Mammary epithelial cell (primary cell): Measurements from ENCODE around the gene MAGEC2.

Experiments
- EZH2 ChIP-seq: IDR thresholded peaks from 2 replicates; pipeline ENCODE4 v1.6.1; 2012; ENCODE audit warnings: low read length, inconsistent platforms, borderline replicate concordance
- TF ChIP-seq, protein P1 (sequence below), 2 donors: IDR thresholded peaks in 1 of 2; conservative IDR thresholded peaks in 1 of 2; 2 replicates each; pipeline ENCODE4 v1.5.1; 2011 to 2012; ENCODE audit warnings: inconsistent platforms in 2 of 2, low read length in 2 of 2, mild to moderate bottlenecking in 2 of 2, control low read depth in 1 of 2, low read depth in 1 of 2; ENCODE audit not compliant: insufficient read depth in 1 of 2; ENCODE audit errors: extremely low read depth in 1 of 2

DNA sequence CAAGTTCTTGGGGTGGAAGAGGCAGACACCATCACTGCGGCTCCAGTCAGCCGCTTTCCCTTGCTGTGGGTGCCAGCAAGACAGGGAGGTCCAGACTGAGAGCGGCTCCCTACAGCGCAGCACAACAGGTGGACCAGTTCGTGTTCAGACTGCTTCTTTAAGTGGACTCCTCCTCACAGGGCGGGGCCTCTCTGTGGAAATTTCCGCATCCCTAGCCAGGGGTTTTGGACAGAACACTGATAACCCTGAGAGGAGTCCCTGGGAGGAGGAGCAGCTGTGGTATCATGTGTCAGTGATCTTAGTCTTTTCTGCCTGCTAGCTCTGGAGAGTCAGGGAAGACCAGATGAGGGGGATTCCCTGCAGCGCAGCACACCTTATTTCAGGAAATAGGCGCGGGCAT lies 48.5 kb downstream of the MAGEC2 start:
- TF ChIP-seq, protein P1, sequence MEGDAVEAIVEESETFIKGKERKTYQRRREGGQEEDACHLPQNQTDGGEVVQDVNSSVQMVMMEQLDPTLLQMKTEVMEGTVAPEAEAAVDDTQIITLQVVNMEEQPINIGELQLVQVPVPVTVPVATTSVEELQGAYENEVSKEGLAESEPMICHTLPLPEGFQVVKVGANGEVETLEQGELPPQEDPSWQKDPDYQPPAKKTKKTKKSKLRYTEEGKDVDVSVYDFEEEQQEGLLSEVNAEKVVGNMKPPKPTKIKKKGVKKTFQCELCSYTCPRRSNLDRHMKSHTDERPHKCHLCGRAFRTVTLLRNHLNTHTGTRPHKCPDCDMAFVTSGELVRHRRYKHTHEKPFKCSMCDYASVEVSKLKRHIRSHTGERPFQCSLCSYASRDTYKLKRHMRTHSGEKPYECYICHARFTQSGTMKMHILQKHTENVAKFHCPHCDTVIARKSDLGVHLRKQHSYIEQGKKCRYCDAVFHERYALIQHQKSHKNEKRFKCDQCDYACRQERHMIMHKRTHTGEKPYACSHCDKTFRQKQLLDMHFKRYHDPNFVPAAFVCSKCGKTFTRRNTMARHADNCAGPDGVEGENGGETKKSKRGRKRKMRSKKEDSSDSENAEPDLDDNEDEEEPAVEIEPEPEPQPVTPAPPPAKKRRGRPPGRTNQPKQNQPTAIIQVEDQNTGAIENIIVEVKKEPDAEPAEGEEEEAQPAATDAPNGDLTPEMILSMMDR (conservative IDR thresholded peaks at IDR 0.05 in 1 of 2, IDR thresholded peaks at IDR 0.05 in 1 of 2; ENCODE audit: extremely low read depth in 1 of 2, insufficient read depth in 1 of 2, low read depth in 1 of 2, low read length in 2 of 2): no peak
- TF ChIP-seq EZH2: no peak
